Brain microvascular endothelial cell (primary cell): ENCODE data around the gene AFG1L.
A peak's percentile ranks its signal among the peaks of the same experiment; 100 is the strongest.
"Not testable (repeated sequence)": the region's sequence is repeated elsewhere in the genome, so short reads cannot be mapped to it uniquely, and the experiment has no call there.

ENCODE experiments used
- DNase-seq: peaks from one replicate; pipeline ENCODE4 v3.0.0-alpha.2; 2020
- H3K27ac ChIP-seq: fragments of 250-450 bp; sonication (Bioruptor Pico); 2 replicates; pipeline ENCODE4 v1.5.1; 2020; ENCODE audit warnings: mild to moderate bottlenecking, moderate library complexity
- H3K27me3 ChIP-seq: fragments of 250-450 bp; sonication (Bioruptor Pico); replicated peaks from 2 replicates; pipeline ENCODE4 v1.5.1; 2020; ENCODE audit warnings: mild to moderate bottlenecking
- H3K36me3 ChIP-seq: fragments of 250-450 bp; sonication (Bioruptor Pico); replicated peaks from 2 replicates; pipeline ENCODE4 v1.5.1; 2020; ENCODE audit warnings: mild to moderate bottlenecking
- H3K4me3 ChIP-seq: 2 replicates; pipeline ENCODE4 v1.5.1; 2011; ENCODE audit warnings: low read depth, mild to moderate bottlenecking, control low read depth, low read length, moderate library complexity
- in situ Hi-C: cut with HindIII; loops from 2 replicates; pipeline ENCODE4 v1.10.0; 2017; ENCODE audit warnings: low sequenced_read_pairs, low pct_ligation_motif_present
- TF ChIP-seq, protein P1 (sequence below): IDR thresholded peaks from 2 replicates; pipeline ENCODE4 v1.5.1; 2011; ENCODE audit warnings: low read depth, mild to moderate bottlenecking, moderate library complexity, low read length, control low read depth, inconsistent platforms; ENCODE audit errors: missing control alignments

AFG1L gene

DNA sequence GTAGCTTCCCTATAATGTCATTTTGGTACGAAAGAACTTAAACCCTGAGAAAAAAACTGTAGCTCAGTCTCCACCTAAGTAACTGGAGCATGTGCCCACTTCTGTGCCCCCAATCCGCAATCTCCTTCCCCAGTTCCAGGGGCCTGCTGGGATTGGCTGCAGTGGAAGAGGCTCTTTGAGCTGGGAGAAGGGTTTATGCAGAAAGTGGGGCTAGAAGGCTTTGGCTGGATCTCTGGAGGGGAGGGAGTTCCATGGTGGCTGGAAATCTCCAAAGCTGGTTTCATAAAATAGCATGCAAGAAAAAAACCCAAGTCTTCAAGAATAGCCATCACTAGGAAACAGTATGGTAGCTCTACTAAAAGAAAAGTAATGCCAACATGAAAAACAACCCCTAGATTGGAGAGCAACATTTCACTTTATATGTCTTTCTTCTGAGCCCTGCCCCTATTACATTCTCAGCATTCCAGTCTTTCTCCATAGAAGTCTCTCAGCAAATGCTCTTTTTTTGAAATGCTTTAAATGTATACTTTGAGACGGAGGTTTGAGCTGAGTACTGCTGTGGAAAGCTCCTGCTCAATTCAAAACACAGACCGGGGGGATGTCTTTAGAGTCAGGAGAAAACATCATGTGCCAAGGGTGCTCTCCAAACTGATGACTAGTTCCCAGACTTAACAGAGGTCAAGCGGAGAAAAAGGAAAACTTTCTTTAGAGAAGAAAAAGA lies 229.8 kb downstream of the AFG1L start:
- Histone ChIP-seq H3K27me3 (no peaks in the 10 kb centered on the region), H3K4me3 (no peak overlapping the region), H3K27ac (no peak overlapping the region), H3K36me3 (no peaks in the 10 kb centered on the region)
- peak; percentile 5 for DNase-seq
- TF ChIP-seq, protein P1, sequence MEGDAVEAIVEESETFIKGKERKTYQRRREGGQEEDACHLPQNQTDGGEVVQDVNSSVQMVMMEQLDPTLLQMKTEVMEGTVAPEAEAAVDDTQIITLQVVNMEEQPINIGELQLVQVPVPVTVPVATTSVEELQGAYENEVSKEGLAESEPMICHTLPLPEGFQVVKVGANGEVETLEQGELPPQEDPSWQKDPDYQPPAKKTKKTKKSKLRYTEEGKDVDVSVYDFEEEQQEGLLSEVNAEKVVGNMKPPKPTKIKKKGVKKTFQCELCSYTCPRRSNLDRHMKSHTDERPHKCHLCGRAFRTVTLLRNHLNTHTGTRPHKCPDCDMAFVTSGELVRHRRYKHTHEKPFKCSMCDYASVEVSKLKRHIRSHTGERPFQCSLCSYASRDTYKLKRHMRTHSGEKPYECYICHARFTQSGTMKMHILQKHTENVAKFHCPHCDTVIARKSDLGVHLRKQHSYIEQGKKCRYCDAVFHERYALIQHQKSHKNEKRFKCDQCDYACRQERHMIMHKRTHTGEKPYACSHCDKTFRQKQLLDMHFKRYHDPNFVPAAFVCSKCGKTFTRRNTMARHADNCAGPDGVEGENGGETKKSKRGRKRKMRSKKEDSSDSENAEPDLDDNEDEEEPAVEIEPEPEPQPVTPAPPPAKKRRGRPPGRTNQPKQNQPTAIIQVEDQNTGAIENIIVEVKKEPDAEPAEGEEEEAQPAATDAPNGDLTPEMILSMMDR, result no peak
- in situ Hi-C loops, result no loop called here

DNA sequence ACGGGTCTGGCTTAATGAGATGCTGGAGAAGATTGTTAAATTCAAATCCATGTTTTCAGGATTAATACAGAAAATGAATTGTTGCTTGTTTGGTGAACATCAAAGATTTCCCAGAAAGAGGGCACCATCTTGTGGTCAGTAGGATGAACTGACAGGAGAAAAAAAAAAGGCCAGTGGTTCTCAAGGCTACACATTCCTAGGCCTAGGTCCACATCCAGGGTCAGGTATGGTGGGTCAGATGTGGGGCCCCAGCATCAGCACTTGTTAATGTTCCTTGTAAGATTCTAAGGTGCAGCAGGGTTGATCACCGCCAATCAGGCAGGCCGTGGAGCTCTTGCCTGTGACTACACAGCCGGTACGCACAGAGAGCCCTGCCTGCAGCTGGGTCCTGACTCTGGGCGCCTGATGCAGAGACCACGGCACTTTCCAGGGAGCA lies 231.9 kb downstream of the AFG1L start:
- no peak overlapping the region for H3K4me3 ChIP-seq
- TF ChIP-seq, protein P1, result peak; percentile 78
- H3K27ac ChIP-seq, result no peak overlapping the region
- DNase-seq, result peak; percentile 6
- no peaks in the 10 kb centered on the region for H3K36me3 ChIP-seq
- no peaks in the 10 kb centered on the region for H3K27me3 ChIP-seq
- in situ Hi-C loops, result no loop called here

DNA sequence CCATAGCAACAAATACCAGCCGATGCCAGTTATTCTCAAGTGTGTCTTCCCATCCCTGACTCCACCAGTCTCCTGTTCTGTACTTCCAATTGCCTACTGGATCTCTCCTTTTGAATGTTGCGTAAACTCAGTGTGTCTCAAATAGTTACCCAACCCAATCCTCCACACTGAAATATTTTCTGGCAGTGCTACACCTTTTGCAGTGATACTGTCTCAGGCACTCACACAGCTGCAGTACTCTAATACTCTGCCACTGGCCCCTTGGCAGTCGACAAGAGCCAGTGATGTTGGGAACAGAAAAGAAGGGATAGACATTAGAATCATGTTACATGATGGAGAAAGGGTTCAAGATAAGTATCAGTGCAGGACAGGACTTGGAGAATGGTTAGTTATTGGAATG lies 234.0 kb downstream of the AFG1L start:
- Histone ChIP-seq H3K27me3 (no peaks in the 10 kb centered on the region), H3K4me3 (no peak overlapping the region), H3K36me3 (no peaks in the 10 kb centered on the region), H3K27ac (no peak overlapping the region)
- in situ Hi-C loops, result no loop called here
- TF ChIP-seq, protein P1, result no peak
- no peak for DNase-seq

DNA sequence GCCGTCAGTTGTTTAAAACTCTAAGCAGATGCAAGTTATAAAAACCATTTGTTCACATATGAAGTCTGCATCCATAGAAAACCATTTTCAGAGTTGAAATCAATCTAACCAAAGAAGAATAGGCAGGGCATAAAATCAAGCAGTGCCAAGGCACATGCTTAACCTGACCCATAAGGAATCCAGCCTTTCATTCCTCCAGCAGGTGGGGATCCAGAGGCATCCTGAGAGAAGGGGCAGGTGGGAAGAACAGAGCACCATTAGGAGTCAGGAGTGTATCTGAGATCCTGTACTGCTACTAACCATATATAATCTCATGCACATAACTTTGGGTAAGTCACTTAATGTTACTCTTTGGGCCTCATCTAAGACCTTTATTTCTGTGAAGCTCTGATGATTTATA lies 236.5 kb downstream of the AFG1L start:
- no peaks in the 10 kb centered on the region for H3K36me3 ChIP-seq
- H3K4me3 ChIP-seq, result no peak overlapping the region
- no peak for DNase-seq
- H3K27me3 ChIP-seq, result no peaks in the 10 kb centered on the region
- in situ Hi-C loops, result no loop called here
- TF ChIP-seq, protein P1, result no peak
- no peak overlapping the region for H3K27ac ChIP-seq

DNA sequence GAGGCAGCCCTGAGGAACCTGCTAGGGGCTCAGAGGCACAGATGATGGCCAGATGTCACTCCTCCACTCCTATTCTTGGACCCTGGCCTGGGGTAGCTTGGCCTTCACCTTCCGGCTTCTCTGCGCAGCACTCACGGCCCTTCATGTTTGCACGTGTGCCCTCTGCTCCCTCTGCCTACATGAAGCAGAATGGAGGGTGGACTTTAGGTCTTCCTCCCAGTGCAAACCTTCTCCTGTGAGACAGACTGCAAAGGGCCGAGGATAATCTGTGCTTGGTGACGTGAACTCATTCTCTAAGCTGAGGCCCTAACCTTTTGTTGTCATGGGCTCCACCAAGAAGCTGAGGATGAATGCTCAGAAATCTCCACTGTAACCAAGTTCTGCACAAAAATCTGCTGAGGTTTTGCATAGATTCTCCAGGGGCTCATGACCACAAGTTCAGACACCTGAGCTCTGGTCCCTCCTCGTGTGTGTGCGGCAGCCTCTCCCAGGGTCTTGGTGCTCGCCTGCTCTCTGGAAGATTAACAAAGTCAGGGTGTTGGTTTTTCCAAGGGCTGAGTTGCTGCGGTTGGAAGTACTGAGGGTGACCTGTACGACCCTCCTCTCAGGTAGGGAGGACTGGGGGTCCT lies 240.4 kb downstream of the AFG1L start:
- no peak for DNase-seq
- Histone ChIP-seq H3K27ac (no peak overlapping the region), H3K27me3 (no peaks in the 10 kb centered on the region), H3K36me3 (no peaks in the 10 kb centered on the region), H3K4me3 (no peak overlapping the region)
- in situ Hi-C loops, result no loop called here
- TF ChIP-seq, protein P1, result no peak

DNA sequence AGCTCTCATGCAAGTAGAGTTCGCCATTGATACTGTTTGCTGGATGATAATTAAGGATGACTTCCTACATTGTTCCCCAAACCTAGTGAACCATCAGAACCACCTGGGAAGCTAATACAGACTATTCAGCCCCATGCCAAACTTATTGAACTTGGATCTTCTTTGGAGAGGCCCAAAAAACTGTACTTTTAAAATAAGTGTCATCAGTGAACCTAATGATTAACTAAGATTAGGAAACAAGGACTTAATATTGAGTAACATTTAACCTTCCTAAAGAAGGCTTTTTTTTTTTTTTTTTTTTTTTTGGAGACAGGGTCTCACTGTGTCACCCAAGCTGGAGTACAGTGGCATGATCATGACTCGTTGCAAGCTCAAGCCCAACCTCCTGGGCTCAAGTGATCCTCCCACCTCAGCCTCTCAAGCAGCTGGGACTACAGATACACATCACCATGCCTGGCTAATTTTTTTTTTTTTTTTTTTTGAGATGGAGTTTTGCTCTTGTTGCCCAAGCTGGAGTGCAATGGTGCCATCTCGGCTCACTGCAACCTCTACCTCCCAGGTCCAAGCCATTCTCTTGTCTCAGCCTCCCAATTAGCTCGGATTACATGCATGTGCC lies 241.2 kb downstream of the AFG1L start:
- H3K4me3 ChIP-seq, H3K27ac ChIP-seq, DNase-seq, H3K27me3 ChIP-seq, in situ Hi-C loops, H3K36me3 ChIP-seq: not testable (repeated sequence)
